CD4-positive, alpha-beta T cell treated with Interleukin-6 at 100 ng/mL for 8 hours (primary cell): ENCODE results near the gene HOXB7.

Experiments used
- DNase-seq: peaks from one replicate; pipeline ENCODE4 v3.0.0-alpha.2; 2020; ENCODE audit warnings: mixed read lengths, low spot score

The HOXB7 gene

DNA sequence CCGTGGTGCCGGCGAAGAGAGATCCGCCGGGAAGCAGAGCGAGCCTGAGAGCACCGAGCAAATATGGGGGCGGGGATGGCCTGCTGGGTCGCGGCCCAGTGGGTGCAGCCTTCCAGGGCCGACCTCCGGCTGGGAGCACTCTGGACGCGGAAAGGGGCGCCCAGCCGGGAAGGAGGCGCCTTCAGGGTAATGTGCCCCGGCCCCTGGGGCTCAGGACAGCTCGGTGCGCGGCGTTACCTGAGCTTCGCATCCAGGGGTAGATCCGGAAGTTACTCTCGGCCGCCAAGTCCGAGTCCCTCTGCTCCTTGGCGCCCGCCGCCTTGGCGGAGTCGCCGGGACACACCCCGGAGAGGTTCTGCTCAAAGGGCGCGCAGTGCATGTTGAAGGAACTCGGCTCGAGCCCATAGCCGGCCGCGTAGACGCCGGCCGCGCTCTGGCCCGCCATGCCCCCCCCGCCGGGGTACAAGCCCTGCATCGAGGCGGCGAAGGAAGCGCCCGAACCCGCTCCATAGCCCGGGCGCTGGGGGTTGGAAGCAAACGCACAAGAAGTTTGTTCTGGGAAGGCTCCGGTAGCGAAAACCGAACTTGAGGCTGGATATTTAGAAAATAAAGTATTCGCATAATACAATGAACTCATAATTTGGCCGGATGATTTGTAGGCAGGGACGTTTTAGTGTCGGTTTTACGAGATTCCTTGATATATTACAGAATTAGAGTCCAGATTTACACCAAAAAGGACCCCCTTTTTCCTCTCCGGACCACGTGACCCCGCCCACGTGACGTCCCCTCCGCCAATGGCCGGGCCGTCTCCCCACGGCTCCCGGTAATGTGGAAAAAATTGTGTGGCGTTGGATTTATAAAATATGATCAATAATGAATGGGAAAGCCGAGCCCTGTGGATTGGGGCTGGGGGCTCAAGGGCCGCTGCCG lies at the start of gene HOXB7:
Gene HOXB7, minus strand, starts transcription at position 736 of the 930 bp plus-strand sequence. Its CDS starts 99 bp downstream, at position 637.
- DNase-seq: peak; percentile 32

GRCh38 chr17:48655913-48656312 lies 45.1 kb upstream of the HOXB7 start:
- DNase-seq: no peak

DNA sequence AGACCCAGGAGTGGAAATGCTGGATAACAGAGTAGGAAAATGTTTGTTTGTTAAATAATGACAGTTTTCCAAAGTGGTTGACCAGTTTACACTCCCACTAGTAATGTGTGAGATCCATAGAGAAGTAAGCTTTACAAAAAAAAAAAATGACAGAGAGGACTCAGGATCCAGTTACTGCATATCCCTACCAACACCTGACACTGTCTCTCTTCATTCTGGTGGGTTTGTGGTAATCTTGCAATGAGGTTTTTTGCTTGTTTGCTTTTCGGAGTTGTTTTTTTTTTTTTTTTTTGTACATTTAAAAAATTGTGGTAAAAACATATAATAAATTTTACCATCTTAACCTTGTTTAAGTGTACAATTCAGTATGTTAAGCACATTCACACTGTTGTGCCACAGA lies 38.9 kb upstream of the HOXB7 start:
- DNase-seq: no peak

DNA sequence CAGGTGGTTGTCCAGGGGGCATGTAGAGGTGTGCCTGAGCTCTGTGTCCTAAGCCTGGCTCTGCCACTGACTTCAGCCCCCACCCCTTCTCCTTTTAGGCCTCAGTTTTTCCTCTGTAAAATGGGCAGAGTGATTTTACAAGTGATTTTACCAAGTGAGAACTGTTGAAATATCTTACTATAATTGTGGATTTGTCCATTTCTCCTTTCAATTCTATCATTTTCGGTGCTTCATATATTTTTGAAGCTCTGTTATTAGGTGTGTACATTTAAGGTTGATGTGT lies 37.1 kb upstream of the HOXB7 start:
- DNase-seq: no peak

DNA sequence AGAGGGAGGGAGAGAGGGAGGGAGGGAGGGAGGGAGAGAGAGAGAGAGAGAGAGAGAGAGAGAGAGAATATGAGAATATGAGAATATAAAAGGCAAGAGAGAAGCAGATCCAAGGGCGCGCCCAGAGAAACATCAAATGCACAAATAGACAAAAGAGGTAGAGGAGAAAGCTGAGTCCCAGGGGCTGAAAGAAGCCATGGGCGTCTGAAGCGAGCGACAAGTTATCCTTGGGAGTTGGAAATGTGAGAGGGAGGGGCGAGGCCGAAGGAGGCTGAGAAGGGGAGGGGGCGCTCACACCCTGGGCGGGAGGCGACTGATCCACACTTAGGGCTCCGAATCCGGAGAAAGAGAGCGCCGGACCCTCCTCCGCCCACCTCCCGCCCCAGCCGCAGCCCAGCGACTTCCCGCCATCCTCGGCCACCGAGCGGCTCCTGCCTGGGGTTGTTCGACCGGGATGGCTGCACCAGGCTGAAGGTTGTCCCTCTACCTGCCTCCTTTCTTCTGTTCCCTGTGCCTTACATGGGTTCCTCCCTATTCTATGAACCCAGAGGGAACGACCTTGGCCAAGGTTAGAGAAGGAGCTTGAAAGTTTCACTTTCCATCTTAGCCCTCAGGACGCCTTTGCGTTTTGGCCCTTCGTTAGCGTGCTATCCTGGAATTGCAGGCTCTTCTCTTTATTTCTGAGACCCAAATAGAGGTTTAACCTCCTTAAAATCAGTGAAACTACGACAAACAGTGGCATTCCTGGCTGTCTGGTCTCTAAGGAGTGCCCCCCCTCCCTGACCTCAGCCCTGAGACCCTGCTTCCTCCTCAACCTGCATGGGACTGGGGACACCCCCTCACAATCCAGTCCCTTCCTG lies 36.5 kb upstream of the HOXB7 start:
- no peak for DNase-seq

DNA sequence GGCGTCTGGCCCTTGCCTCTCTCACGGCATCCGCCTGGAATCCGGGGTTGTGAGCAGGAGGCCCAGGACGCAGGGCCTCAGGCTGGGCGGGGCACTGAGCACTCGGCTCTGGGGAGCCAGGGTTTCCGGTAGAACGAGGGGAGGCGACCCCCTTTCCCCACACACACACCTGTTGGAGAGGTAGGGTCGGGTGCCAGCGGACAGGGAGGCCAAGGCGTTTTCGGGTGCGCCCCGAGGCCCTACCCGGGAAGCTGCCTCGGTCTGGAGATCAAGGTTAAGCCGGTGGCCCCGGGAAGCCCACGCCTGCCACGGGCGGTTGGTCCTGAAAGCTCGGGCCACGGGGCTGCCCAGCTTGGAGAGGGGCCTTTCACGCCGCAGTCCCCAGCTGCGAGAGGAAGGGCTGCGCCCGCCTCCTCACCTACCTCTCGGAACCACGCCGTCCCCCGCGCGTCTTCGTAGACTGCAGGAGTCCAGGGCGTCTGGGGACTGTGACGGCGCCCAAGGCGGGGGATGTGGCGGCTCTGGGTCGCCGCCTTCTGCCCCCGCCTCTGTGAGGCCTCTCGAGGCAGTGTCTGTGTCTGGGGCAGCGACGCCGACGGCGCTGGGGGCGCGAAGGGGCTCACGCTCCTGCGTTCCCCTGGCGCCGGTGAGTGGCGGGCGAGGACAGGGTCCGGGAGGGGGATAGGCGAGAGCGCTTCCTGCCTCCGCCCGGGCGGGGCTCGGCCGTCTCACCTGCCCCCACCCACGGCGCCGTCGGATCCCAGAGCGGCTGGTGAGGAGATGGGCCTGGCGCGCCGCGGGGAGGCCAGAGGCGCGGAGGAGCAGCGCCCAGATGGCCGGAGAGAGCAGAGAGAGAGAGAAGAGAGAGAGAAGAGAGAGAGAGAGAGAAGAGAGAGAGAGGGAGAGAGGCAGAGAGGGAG lies 35.6 kb upstream of the HOXB7 start:
- no peak for DNase-seq

GRCh38 chr17:48645639-48646182 lies 34.9 kb upstream of the HOXB7 start:
- DNase-seq: no peak

GRCh38 chr17:48644910-48645557 lies 34.2 kb upstream of the HOXB7 start:
- no peak for DNase-seq

DNA sequence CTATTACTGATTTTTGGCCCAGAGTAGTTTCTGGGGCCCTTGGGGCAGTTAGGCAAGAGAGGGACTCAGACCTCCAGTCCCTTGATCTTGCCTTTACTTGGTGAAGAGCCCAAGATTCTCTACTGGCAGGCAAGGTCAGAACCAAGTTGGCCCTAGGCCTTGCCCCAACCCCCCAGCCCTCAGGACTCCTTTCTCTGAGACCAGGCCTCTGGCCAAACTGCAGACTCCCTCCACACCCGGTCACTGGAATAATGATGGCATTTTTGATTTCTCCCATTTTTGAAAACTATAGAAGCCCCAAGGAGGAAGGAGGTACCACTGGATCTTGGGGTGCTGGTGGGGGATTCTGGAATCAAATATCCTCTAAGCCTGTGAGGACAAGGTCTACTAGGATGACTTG lies 33.3 kb upstream of the HOXB7 start:
- DNase-seq: no peak

- no peak for DNase-seq
These were observed 32.8 kb upstream of the HOXB7 start for GRCh38 chr17:48643697-48644012.

- DNase-seq: no peak
These were observed 32.3 kb upstream of the HOXB7 start for GRCh38 chr17:48642843-48643696.

- DNase-seq: no peak
These were observed 31.4 kb upstream of the HOXB7 start for GRCh38 chr17:48642059-48642842.

GRCh38 chr17:48641541-48642058 lies 30.8 kb upstream of the HOXB7 start:
- DNase-seq: no peak

- no peak for DNase-seq
These were observed 30.0 kb upstream of the HOXB7 start for GRCh38 chr17:48640858-48641180.

DNA sequence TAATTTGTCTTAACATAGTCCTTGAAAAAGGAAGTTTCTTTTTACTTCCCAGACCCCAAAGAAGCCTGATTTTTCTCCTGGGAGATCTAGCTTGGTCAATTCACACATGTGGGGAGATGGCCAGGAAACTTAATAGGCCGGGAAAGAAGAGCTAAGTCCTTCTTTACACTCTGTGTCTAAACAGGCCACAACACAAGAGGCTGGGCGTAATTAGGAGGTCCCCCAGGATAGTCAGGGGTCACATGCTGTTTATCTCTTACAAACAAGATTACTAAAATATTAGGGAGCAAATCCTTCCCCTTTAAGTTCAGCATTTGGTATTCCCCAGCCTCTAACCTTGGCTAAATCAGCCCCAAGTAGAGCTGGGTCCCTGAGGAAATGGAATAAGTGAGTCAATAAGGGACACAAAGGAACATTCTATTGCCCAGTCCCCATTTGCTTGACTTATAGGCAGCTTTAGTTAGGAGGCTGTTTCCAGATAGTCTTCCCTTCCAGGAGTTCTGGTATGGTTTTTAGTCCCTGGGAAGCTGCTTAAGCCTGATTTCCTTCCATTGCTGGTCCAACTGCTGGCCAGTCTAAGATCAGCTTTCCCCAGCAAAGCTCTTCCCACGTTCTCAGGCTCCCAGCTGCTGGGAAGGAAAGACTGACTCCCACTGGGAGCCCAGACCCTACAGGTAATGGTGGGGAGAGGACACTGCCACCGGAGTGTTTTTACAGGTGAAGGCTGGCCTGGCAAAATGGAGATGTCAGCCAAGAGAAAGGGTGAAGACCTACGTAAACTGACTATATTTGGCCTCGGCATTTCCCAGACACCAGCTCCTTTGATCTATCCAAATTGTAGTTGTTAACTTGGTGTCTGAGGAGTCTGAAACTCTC lies 29.4 kb upstream of the HOXB7 start:
- DNase-seq: no peak

DNA sequence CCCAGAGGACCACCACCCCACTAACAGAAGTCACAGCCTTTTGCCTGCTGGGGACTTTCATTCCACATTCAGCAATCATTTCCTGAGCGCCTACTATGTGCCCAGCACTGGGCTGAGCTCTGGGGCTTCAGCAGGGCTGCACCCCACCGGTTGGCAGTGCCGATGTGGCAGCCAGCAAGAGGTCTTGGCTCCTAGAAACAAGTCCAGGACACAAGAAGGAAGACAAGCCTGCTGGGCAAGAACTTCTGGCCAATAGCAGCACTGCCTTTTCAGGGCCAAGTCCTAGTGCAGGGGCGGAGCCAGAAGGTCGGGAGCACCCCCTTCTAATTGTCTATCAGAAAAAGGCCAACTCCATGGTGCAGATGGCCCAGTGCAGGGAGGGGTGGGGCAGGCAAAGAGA lies 28.3 kb upstream of the HOXB7 start:
- no peak for DNase-seq

- DNase-seq: no peak
These were observed 26.8 kb upstream of the HOXB7 start for GRCh38 chr17:48637323-48638260.
